Heart left ventricle (tissue), 16 donors: Measurements from ENCODE around the gene BANF1. TPM values are rescaled to one million over a fixed set of nuclear protein-coding genes. Genes with fewer than 3 reads are reported as not detected.

Experiments used
- ATAC-seq, 4 donors: fragments of 200-7000 bp; cut with Tn5 transposase; one replicate each; pipeline ENCODE4 v1.9.1; 2020 to 2022; ENCODE audit warnings: moderate library complexity in 4 of 4, mild to moderate bottlenecking in 3 of 4, moderate number of reproducible peaks in 1 of 4
- DNase-seq, 5 donors: peaks; one replicate each; pipeline ENCODE4 v3.0.0-alpha.2; 2020
- H3K27ac ChIP-seq, 12 donors: fragments of 200-600 bp; sonication (generic) in 4 of 12; one replicate each; pipeline versions ENCODE4 v1.5.0 to v1.8.0; 2016 to 2022; ENCODE audit warnings: mild to moderate bottlenecking in 2 of 12
- H3K27me3 ChIP-seq, 9 donors: fragments of 200-600 bp; sonication (generic) in 2 of 9; one replicate each; pipeline versions ENCODE4 v1.5.1 to v1.8.0; 2016 to 2022; ENCODE audit warnings: mild to moderate bottlenecking in 3 of 9
- H3K36me3 ChIP-seq, 9 donors: fragments of 200-600 bp; sonication (generic) in 2 of 9; one replicate each; pipeline versions ENCODE4 v1.5.0 to v1.8.0; 2018 to 2022; ENCODE audit warnings: mild to moderate bottlenecking in 2 of 9
- H3K4me1 ChIP-seq, 12 donors: fragments of 200-600 bp; sonication (generic) in 4 of 12; one replicate each; pipeline versions ENCODE4 v1.5.0 to v1.8.0; 2016 to 2022; ENCODE audit warnings: mild to moderate bottlenecking in 3 of 12
- H3K4me3 ChIP-seq, 12 donors: fragments of 200-600 bp; sonication (generic) in 4 of 12; one replicate each; pipeline versions ENCODE4 v1.5.0 to v1.8.0; 2017 to 2022; ENCODE audit warnings: mild to moderate bottlenecking in 9 of 12, moderate library complexity in 4 of 12
- H3K9me3 ChIP-seq, 12 donors: fragments of 200-600 bp; sonication (generic) in 4 of 12; one replicate each; pipeline versions ENCODE4 v1.5.0 to v1.8.0; 2016 to 2022; ENCODE audit warnings: mild to moderate bottlenecking in 1 of 12
- CTCF ChIP-seq, 12 donors: fragments of 200-600 bp; sonication (generic) in 4 of 12; IDR thresholded peaks; one replicate each; pipeline versions ENCODE4 v1.5.0 to v1.8.0; 2018 to 2022; ENCODE audit warnings: antibody characterized with exemption in 12 of 12, mild to moderate bottlenecking in 5 of 12
- POLR2A ChIP-seq, 2 donors: fragments of 450-650 bp; IDR thresholded peaks; one replicate each; pipeline ENCODE4 v1.6.1; 2017; ENCODE audit warnings: antibody characterized with exemption in 2 of 2, mild to moderate bottlenecking in 2 of 2, moderate library complexity in 2 of 2
- WGBS, 4 donors: extraction: QIAGEN DNeasy Blood & Tissue Kit in 2 of 4; methylation state at CpG; one replicate each; pipeline versions ENCODE4 v1.1.5 to v1.1.7; 2013 to 2018; 5-methylcytosine and 5-hydroxymethylcytosine counted together
- intact Hi-C, 10 donors: fragments of 100-400 bp; cut with DNase I; formaldehyde crosslinking; loops; one replicate each; pipeline versions ENCODE4 v1.11.1 to v1.14.2; 2022
- polyA plus RNA-seq, 2 donors: library from polyadenylated mRNA; stranded (reverse); fragments of 200-250 nt; gene quantifications; one replicate each; pipeline ENCODE4 v1.2.3, GENCODE V29; 2013
- total RNA-seq, 9 donors: library from RNA; depleted of rRNA in 2 of 9; stranded (reverse); fragments of >200 nt in 2 of 9; fragmentation: NEBNext Ultra II Directional in 3 of 9; extraction: Animal tissue kit (Norgen Biotek cat#: 25700) in 3 of 9; gene quantifications; one replicate each; pipeline versions ENCODE4 v1.1.0 to v1.2.4, GENCODE V29; 2016 to 2023
- donor health status: ischemic (EF 13 %, LVEDD 7.1; RV severe dilation, severe dysfunction).
- donor health status: healthy with polysubstance abuse.
- donor health status: DM: no; HTN: yes; CAD: no.
- donor health status: DM: no; HTN: no; CAD: no.
- donor health status: ischemic (EF 25% LVEDD 6.9; RV normal size, moderate dysfunction).
- donor health status: ischemic (EF 25% LVEDD 5.7; RV mildly dilated, moderate dysfunction).
- donor health status: healthy.
- donor health status: DM: yes; HTN: yes; CAD: no.
- donor health status: ischemic (EF 35%, LVEDD 5.7; RV mildly dilated, moderate dysfunction).
- donor health status: nonischemic (EF 11% LVEDD 7.7; RV severe dilation, severe dysfunction).
- donor health status: DM: yes; HTN: yes; CAD: no.
- donor health status: PGD.
- donor health status: ischemic (EF 29% LVEDD 5.4; RV normal size, mild dysfunction).
- donor health status: nonischemic (EF 23%, LVEDD 6.1; RV moderate dilation, normal function).

Gene BANF1
- total and polyA plus RNA-seq, 11 donors, result 68.7 to 345 (median 199) TPM

GRCh38 chr11:65958291-65958690 lies 44.0 kb upstream of the BANF1 start:
- Histone ChIP-seq H3K9me3 (no peaks in the 10 kb centered on the region), H3K27me3 (peaks cover 0 to 6% (median 0%) of the 10 kb centered on the region in 9 donors), H3K36me3 (no peaks in the 10 kb centered on the region), H3K4me3 (no peak overlapping the region), H3K27ac (no peak overlapping the region), H3K4me1 (peaks cover 3 to 19% (median 14%) of the 10 kb centered on the region in 12 donors)
- WGBS, 4 donors, result 54 to 62% (median 60%) methylated on average over 3 to 4 of the region's 4 CpGs
- TF ChIP-seq CTCF (IDR thresholded peaks at IDR 0.05), result no peak
- no peak for TF ChIP-seq POLR2A (IDR thresholded peaks at IDR 0.05)
- ATAC-seq (no peak), DNase-seq (no peak)
- intact Hi-C loops, result loop anchor here in 3 of 10 donors (5.0 kb wide), 1 partner anchor 36 kb away; no protein-coding TSS in a partner anchor

- no peak overlapping the region for H3K4me3 ChIP-seq
- TF ChIP-seq CTCF (IDR thresholded peaks at IDR 0.05) (no peak), POLR2A (IDR thresholded peaks at IDR 0.05) (no peak)
- no peak for ATAC-seq
- H3K4me1 ChIP-seq, result peaks cover 3 to 26% (median 20%) of the 10 kb centered on the region in 12 donors
- no peaks in the 10 kb centered on the region for H3K9me3 ChIP-seq
- intact Hi-C loops, result loop anchor here in 3 of 10 donors (5.0 kb wide), 1 partner anchor 37 kb away; no protein-coding TSS in a partner anchor
- H3K36me3 ChIP-seq, result peaks cover 0 to 5% (median 2%) of the 10 kb centered on the region in 9 donors
- peaks cover 0 to 6% (median 0%) of the 10 kb centered on the region in 9 donors for H3K27me3 ChIP-seq
- no peak for DNase-seq
- H3K27ac ChIP-seq, result no peak overlapping the region
- WGBS, 4 donors, result 69 to 79% (median 74%) methylated on average over 17 of the region's 17 CpGs
Measured at GRCh38 chr11:65958774-65959420, 43.4 kb upstream of the BANF1 start.

- WGBS, 4 donors, result 52 to 58% (median 56%) methylated on average over 16 of the region's 16 CpGs
- no peaks in the 10 kb centered on the region for H3K9me3 ChIP-seq
- H3K36me3 ChIP-seq, result peaks cover 4 to 25% (median 21%) of the 10 kb centered on the region in 9 donors
- TF ChIP-seq POLR2A (IDR thresholded peaks at IDR 0.05), result no peak
- no peak for TF ChIP-seq CTCF (IDR thresholded peaks at IDR 0.05)
- H3K4me3 ChIP-seq, result peak overlapping the region; percentile 77 to 99 (median 92)
- ATAC-seq, result peak in 1 of 4 donors; percentile 1
- no peak for DNase-seq
- no peaks in the 10 kb centered on the region for H3K27me3 ChIP-seq
- H3K4me1 ChIP-seq, result peaks cover 3 to 28% (median 23%) of the 10 kb centered on the region in 12 donors
- intact Hi-C loops, result loop anchor here (1.0 to 5.0 kb wide), 10 partner anchors 36 to 74 kb away; partner anchors contain the start of genes BANF1 (in 6 of the 10), EIF1AD (in 6 of the 10), FIBP (in 3 of the 10) and C11orf68 (in 2 of the 10)
- peak overlapping the region; percentile 57 to 96 (median 90) for H3K27ac ChIP-seq
Measured at GRCh38 chr11:65960824-65961266, 41.5 kb upstream of the BANF1 start.
